ENCODE measurements around the gene ICA1.

Gene ICA1

GRCh38 chr7:8271960-8272359, 10.0 kb upstream of the ICA1 start:
- DNase-seq (ENCODE audit: low read depth) = no peak
- TF ChIP-seq CTCF (conservative IDR thresholded peaks at IDR 0.05; ENCODE audit: control insufficient read depth, insufficient read depth, low read depth, low read length) = no peak

DNA sequence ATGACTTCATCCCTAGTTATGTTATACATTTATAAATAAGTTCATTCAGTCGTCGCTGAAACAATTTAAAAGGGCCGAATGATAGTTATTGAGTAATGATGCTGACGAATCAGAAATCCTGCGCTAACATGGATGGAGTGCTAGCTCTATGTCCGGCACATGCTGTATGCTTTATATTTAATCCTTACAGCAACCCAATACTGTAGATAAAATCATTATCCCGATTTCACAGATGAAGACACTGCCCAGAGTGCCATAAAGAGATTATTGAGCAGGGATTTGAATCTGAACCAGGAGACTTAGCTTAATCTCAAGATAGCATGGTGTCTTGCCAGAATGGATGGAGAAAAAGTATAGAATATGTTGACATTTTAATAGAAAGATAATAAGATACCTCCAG, 1.1 kb upstream of the ICA1 start:
- DNase-seq (ENCODE audit: low read depth) = no peak
- no peak for TF ChIP-seq CTCF (conservative IDR thresholded peaks at IDR 0.05; ENCODE audit: control insufficient read depth, insufficient read depth, low read depth, low read length)
- H3K4me3 ChIP-seq (ENCODE audit: control insufficient read depth, low read depth, low read length) = no peak overlapping the region

More at GRCh38 chr7:8271960-8272359, 10.0 kb upstream of the ICA1 start:
- no peak overlapping the region for H3K4me3 ChIP-seq (ENCODE audit: control insufficient read depth, low read depth, low read length)

DNA sequence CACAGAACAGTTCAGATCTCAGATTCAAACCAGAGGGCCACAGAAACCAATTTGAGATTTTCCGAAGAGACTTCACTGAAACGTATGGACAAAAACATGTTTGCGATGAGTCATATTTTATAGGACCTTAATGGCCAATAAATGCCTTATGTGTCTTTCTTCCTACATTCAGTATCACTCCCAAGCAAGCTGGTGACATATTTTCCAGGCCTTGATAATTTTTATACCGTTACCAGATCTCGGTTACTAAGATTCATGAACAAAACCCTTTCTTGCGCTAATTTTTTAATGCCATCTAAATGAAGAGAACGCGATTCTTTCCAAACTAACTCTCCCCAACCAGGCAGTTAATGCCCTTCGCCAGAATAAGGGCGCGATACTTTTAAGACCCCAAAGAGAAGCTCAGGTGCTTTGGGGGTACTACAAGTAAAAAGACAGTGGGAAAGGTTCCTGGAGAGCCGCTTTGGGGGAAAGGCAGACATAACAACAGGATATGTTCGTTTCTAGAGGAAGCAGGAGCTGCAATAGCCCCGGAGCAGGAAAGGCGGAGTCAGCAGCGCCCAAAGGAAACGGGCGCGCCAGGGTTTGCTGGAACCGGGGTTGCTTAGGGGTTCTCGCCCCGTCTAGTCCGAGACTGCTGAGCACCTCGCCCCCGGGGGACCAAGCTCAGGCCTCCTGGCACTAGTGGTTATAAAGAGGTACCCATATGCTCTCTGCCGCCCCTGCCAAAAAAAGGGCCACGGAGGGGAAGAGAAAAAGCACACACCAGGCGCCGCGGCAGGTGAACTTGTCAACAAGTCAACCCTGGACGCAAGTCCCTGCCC, 884 bp downstream of the ICA1 start:
- no peak for TF ChIP-seq CTCF (conservative IDR thresholded peaks at IDR 0.05; ENCODE audit: control insufficient read depth, insufficient read depth, low read depth, low read length)
- no peak for DNase-seq (ENCODE audit: low read depth)
- H3K4me3 ChIP-seq (ENCODE audit: control insufficient read depth, low read depth, low read length) = peak overlapping the region; percentile 34

DNA sequence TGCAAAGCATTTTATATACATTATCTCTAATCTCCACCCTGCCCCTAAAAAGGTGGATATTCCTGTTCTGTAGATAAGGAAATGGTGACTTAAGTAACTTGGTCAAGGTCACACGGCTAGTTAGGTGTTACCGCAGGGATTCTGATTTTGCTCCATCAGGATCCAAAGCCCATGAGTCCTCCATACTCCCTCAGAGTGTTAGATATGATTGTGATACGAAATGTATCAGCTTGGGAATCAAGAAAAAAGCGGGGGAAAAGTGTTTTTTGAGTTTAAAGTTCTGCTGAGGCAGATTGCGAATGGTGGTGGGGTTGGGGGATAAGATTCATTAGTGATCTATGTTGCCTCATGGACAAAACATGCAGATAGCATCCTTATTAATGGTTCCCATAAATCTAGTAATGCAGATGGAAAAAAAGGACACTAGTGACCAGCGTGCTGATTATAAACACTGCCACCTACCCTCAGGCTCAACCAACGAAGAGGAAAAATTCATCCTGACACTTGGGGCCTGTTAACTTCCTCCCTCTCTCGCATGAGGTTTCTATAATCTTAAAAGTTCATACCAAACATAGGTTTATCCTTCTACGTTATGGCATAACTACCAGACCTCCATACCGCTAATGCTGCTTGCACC, 2.3 kb downstream of the ICA1 start:
- TF ChIP-seq CTCF (conservative IDR thresholded peaks at IDR 0.05; ENCODE audit: control insufficient read depth, insufficient read depth, low read depth, low read length) = no peak
- DNase-seq (ENCODE audit: low read depth) = no peak
- no peak overlapping the region for H3K4me3 ChIP-seq (ENCODE audit: control insufficient read depth, low read depth, low read length)

DNA sequence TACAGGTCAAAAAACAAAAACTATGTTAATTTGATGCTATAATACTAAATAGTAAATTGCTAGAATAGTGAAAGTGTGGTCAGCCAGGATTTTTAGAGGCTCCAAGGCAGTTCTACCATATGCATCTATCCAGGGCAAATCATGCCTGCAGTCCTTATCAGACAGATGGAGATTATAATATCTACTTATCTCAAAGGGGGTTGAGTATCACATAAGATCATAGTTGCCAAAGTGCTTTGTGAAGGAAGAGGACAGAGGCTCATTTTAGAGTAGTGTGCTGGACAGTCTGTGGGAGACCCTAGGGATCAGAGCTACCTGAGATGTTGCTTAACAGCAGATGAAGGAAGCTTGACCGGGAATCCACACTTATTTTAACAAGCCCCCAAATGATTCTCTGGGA, 3.2 kb downstream of the ICA1 start:
- TF ChIP-seq CTCF (conservative IDR thresholded peaks at IDR 0.05; ENCODE audit: control insufficient read depth, insufficient read depth, low read depth, low read length) = no peak
- DNase-seq (ENCODE audit: low read depth) = no peak
- H3K4me3 ChIP-seq (ENCODE audit: control insufficient read depth, low read depth, low read length) = no peak overlapping the region

GRCh38 chr7:8258166-8258565, 3.8 kb downstream of the ICA1 start:
- TF ChIP-seq CTCF (conservative IDR thresholded peaks at IDR 0.05; ENCODE audit: control insufficient read depth, insufficient read depth, low read depth, low read length) = no peak
- DNase-seq (ENCODE audit: low read depth) = no peak
- H3K4me3 ChIP-seq (ENCODE audit: control insufficient read depth, low read depth, low read length) = no peak overlapping the region
